ENCODE results near the gene PFKL.

The PFKL gene

GRCh38 chr21:44267655-44268142 is 32.2 kb upstream of the PFKL start:
- DNase-seq = no peak
- no peak overlapping the region for H3K9ac ChIP-seq (ENCODE audit: low read depth, low read length)
- H3K9me3 ChIP-seq (ENCODE audit: insufficient read depth, low read length, severe bottlenecking) = no peaks in the 10 kb centered on the region
- no peaks in the 10 kb centered on the region for H3K27me3 ChIP-seq (ENCODE audit: insufficient read depth, low read length, poor library complexity)
- H3K4me1 ChIP-seq (ENCODE audit: insufficient read depth, low read length) = no peaks in the 10 kb centered on the region
- H2AFZ ChIP-seq (ENCODE audit: low read depth, low read length) = no peak overlapping the region
- no peak for ATAC-seq (ENCODE audit: insufficient read depth, low read depth)
- TF ChIP-seq, protein P1, sequence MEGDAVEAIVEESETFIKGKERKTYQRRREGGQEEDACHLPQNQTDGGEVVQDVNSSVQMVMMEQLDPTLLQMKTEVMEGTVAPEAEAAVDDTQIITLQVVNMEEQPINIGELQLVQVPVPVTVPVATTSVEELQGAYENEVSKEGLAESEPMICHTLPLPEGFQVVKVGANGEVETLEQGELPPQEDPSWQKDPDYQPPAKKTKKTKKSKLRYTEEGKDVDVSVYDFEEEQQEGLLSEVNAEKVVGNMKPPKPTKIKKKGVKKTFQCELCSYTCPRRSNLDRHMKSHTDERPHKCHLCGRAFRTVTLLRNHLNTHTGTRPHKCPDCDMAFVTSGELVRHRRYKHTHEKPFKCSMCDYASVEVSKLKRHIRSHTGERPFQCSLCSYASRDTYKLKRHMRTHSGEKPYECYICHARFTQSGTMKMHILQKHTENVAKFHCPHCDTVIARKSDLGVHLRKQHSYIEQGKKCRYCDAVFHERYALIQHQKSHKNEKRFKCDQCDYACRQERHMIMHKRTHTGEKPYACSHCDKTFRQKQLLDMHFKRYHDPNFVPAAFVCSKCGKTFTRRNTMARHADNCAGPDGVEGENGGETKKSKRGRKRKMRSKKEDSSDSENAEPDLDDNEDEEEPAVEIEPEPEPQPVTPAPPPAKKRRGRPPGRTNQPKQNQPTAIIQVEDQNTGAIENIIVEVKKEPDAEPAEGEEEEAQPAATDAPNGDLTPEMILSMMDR (IDR thresholded peaks at IDR 0.05; ENCODE audit: borderline replicate concordance, extremely low read depth, low read length, poor library complexity, severe bottlenecking) = peak; percentile 12
- no peak for TF ChIP-seq EZH2 (IDR thresholded peaks at IDR 0.05; ENCODE audit: borderline replicate concordance, low read depth, low read length, severe bottlenecking)
- H3K4me2 ChIP-seq (ENCODE audit: insufficient read depth, low read length) = no peak overlapping the region
- no peaks in the 10 kb centered on the region for H4K20me1 ChIP-seq (ENCODE audit: insufficient read depth, low read length)
- no peak overlapping the region for H3K4me3 ChIP-seq (ENCODE audit: low read depth in 1 of 2, low read length in 2 of 2)
- H3K36me3 ChIP-seq (ENCODE audit: insufficient read depth, low read length) = no peaks in the 10 kb centered on the region
- no peak overlapping the region for H3K27ac ChIP-seq (ENCODE audit: low read length)
- no peaks in the 10 kb centered on the region for H3K79me2 ChIP-seq (ENCODE audit: insufficient read depth, low read length)

- TF ChIP-seq, protein P1 (IDR thresholded peaks at IDR 0.05; ENCODE audit: borderline replicate concordance, extremely low read depth, low read length, poor library complexity, severe bottlenecking) = no peak
- H3K27ac ChIP-seq (ENCODE audit: low read length) = no peak overlapping the region
- no peak overlapping the region for H3K4me2 ChIP-seq (ENCODE audit: insufficient read depth, low read length)
- H3K4me3 ChIP-seq (ENCODE audit: low read depth in 1 of 2, low read length in 2 of 2) = no peak overlapping the region
- DNase-seq = no peak
- H4K20me1 ChIP-seq (ENCODE audit: insufficient read depth, low read length) = no peaks in the 10 kb centered on the region; the same call in 1 of the 2 replicates
- H3K9me3 ChIP-seq (ENCODE audit: insufficient read depth, low read length, severe bottlenecking) = no peaks in the 10 kb centered on the region
- ATAC-seq (ENCODE audit: insufficient read depth, low read depth) = no peak
- H3K4me1 ChIP-seq (ENCODE audit: insufficient read depth, low read length) = no peaks in the 10 kb centered on the region
- H3K36me3 ChIP-seq (ENCODE audit: insufficient read depth, low read length) = no peaks in the 10 kb centered on the region
- no peak overlapping the region for H3K9ac ChIP-seq (ENCODE audit: low read depth, low read length)
- H2AFZ ChIP-seq (ENCODE audit: low read depth, low read length) = no peak overlapping the region
- H3K27me3 ChIP-seq (ENCODE audit: insufficient read depth, low read length, poor library complexity) = no peaks in the 10 kb centered on the region
- no peaks in the 10 kb centered on the region for H3K79me2 ChIP-seq (ENCODE audit: insufficient read depth, low read length)
Observed at GRCh38 chr21:44269090-44269489, 30.8 kb upstream of the PFKL start.

DNA sequence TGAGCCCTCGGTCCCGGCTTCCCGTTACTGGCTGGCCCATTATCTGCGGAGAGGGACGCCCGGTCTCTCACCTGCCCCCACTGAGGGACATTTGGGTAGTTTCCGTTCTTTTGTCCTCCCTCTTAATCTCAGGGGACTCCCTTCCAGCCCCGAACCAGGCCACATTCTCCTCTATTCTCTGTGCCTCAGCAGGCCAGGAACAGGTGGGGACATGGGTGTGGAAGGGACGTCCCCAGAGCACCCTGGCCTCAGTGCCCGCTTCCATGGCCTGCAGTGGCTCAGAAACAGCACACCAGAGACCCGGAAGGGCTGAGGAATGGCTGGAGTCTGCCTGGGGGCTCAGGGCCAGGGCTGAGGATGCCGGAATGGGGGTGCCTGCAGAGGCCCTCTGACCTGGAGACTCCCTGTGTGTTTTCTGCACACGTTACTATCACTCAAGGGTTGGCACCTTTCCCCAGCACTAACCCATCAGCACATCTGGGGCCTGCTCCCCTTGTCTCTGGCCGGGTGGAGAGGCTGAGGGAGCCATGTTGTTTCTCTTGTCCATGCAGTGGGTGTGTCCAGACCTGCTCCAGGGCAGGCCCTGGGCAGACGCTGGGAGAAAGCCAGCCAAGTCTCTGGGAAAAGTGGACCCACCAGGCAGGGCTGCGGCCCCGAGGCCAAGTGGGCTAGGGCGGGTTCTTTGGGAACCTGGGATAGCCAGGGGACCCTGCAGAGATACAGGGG is 28.1 kb upstream of the PFKL start:
- Histone ChIP-seq H3K36me3 (ENCODE audit: insufficient read depth, low read length) (no peaks in the 10 kb centered on the region), H3K4me2 (ENCODE audit: insufficient read depth, low read length) (no peak overlapping the region), H4K20me1 (ENCODE audit: insufficient read depth, low read length) (no peaks in the 10 kb centered on the region; the same call in 1 of the 2 replicates), H3K9me3 (ENCODE audit: insufficient read depth, low read length, severe bottlenecking) (no peaks in the 10 kb centered on the region), H3K27me3 (ENCODE audit: insufficient read depth, low read length, poor library complexity) (no peaks in the 10 kb centered on the region), H3K27ac (ENCODE audit: low read length) (no peak overlapping the region), H2AFZ (ENCODE audit: low read depth, low read length) (no peak overlapping the region), H3K9ac (ENCODE audit: low read depth, low read length) (no peak overlapping the region), H3K79me2 (ENCODE audit: insufficient read depth, low read length) (no peaks in the 10 kb centered on the region), H3K4me3 (ENCODE audit: low read depth in 1 of 2, low read length in 2 of 2) (no peak overlapping the region), H3K4me1 (ENCODE audit: insufficient read depth, low read length) (no peaks in the 10 kb centered on the region)
- DNase-seq (no peak), ATAC-seq (ENCODE audit: insufficient read depth, low read depth) (no peak)
- TF ChIP-seq EZH2 (IDR thresholded peaks at IDR 0.05; ENCODE audit: borderline replicate concordance, low read depth, low read length, severe bottlenecking) = no peak
- TF ChIP-seq, protein P1 (IDR thresholded peaks at IDR 0.05; ENCODE audit: borderline replicate concordance, extremely low read depth, low read length, poor library complexity, severe bottlenecking) = no peak
